Ishikawa (cell line): ENCODE data around the gene NR2F1-AS1.

Experiments used
- CEBPB ChIP-seq: IDR thresholded peaks from 2 replicates; pipeline ENCODE4 v1.6.1; 2012
- CREB1 ChIP-seq: IDR thresholded peaks from 2 replicates; pipeline ENCODE4 v1.6.1; 2012; ENCODE audit warnings: low read depth
- EP300 ChIP-seq: IDR thresholded peaks from 2 replicates; pipeline ENCODE4 v1.6.1; 2012; ENCODE audit warnings: borderline replicate concordance
- FOXM1 ChIP-seq: IDR thresholded peaks from 2 replicates; pipeline ENCODE4 v1.6.1; 2012; ENCODE audit warnings: low read depth, borderline replicate concordance
- MAX ChIP-seq: IDR thresholded peaks from 2 replicates; pipeline ENCODE4 v1.6.1; 2012
- RAD21 ChIP-seq: IDR thresholded peaks from 2 replicates; pipeline ENCODE4 v1.6.1; 2012; ENCODE audit warnings: low read depth
- REST ChIP-seq: IDR thresholded peaks from 2 replicates; pipeline ENCODE4 v1.6.1; 2012; ENCODE audit warnings: low read depth, mild to moderate bottlenecking
- TAF1 ChIP-seq: IDR thresholded peaks from 2 replicates; pipeline ENCODE4 v1.6.1; 2012; ENCODE audit warnings: low read depth, mild to moderate bottlenecking
- TCF12 ChIP-seq: IDR thresholded peaks from 2 replicates; pipeline ENCODE4 v1.6.1; 2012; ENCODE audit warnings: low read depth
- TEAD4 ChIP-seq: IDR thresholded peaks from 2 replicates; pipeline ENCODE4 v1.6.1; 2012
- USF1 ChIP-seq: IDR thresholded peaks from 2 replicates; pipeline ENCODE4 v1.6.1; 2012
- YY1 ChIP-seq: IDR thresholded peaks from 2 replicates; pipeline ENCODE4 v1.6.1; 2012; ENCODE audit warnings: low read depth
- ZBTB7A ChIP-seq: IDR thresholded peaks from 2 replicates; pipeline ENCODE4 v1.6.1; 2012; ENCODE audit warnings: low read depth

GRCh38 chr5:93591323-93591945, 10.4 kb upstream of the NR2F1-AS1 start:
- no peak for TF ChIP-seq FOXM1
- no peak for TF ChIP-seq EP300
- TF ChIP-seq TAF1 = no peak
- no peak for TF ChIP-seq MAX
- no peak for TF ChIP-seq RAD21
- no peak for TF ChIP-seq TCF12
- no peak for TF ChIP-seq YY1
- no peak for TF ChIP-seq CREB1
- no peak for TF ChIP-seq TEAD4
- TF ChIP-seq CEBPB = no peak
- no peak for TF ChIP-seq REST
- TF ChIP-seq USF1 = no peak
- TF ChIP-seq ZBTB7A = no peak
